ENCODE measurements around the gene CCN5.

DNA sequence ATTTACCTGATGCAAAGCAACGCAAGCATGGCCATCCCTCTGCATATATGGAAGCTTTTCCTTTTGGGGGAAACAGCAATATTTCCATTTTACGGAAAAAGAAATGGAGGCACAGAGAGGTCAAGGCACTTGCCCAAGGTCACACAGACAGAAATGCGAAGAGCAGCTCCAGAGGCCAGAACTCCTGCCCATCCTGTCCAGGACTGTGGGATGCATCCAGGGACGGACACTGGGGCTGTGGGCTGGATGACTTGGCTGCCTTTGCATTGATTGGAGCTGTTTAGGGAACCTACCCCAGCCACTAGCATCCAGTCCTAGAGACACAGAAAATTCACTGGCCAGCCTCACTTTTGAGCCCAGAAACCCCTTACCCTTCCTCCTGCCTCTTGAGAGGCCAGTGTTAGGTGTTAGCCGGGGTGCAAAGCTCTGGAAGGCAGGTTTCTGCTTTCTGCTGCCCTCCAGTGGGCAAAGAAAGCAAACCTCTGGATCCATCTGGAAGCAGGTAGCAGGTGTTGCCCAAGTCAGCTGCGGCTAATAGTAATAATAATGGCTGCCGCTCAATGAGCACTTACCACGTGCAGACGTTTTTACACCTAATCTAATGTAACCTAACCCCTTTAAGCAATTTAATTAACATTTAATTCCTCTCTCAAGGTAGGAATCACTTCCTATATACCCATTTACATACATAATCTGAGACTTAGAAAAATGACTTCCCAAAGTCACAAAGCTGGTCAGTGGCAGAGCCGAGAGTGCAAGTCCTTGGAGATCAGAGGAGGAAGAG lies 31.7 kb upstream of the CCN5 start:
- TF ChIP-seq, protein P1, sequence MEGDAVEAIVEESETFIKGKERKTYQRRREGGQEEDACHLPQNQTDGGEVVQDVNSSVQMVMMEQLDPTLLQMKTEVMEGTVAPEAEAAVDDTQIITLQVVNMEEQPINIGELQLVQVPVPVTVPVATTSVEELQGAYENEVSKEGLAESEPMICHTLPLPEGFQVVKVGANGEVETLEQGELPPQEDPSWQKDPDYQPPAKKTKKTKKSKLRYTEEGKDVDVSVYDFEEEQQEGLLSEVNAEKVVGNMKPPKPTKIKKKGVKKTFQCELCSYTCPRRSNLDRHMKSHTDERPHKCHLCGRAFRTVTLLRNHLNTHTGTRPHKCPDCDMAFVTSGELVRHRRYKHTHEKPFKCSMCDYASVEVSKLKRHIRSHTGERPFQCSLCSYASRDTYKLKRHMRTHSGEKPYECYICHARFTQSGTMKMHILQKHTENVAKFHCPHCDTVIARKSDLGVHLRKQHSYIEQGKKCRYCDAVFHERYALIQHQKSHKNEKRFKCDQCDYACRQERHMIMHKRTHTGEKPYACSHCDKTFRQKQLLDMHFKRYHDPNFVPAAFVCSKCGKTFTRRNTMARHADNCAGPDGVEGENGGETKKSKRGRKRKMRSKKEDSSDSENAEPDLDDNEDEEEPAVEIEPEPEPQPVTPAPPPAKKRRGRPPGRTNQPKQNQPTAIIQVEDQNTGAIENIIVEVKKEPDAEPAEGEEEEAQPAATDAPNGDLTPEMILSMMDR (IDR thresholded peaks at IDR 0.05), result peak; percentile 10 to 47 (median 30)
- no peak for TF ChIP-seq POLR2A (IDR thresholded peaks at IDR 0.05)

All from breast epithelium (tissue), 3 donors.